Activated naive CD4-positive, alpha-beta T cell (primary cell): Measurements from ENCODE around the gene UBASH3A.

ENCODE experiments used
- DNase-seq, 4 experiments: peaks; one replicate each; lab custom pipeline; 2025; lab: John Stamatoyannopoulos, UW

The UBASH3A gene

GRCh38 chr21:42430521-42430920 is 26.8 kb downstream of the UBASH3A start:
- no peak for DNase-seq

- no peak for DNase-seq
Observed at GRCh38 chr21:42431196-42431595, 27.5 kb downstream of the UBASH3A start.

- DNase-seq: no peak
Observed at GRCh38 chr21:42432695-42433094, 29.0 kb downstream of the UBASH3A start.

- DNase-seq: no peak
Observed at GRCh38 chr21:42433946-42434551, 30.3 kb downstream of the UBASH3A start.

GRCh38 chr21:42434884-42435283 is 31.2 kb downstream of the UBASH3A start:
- DNase-seq: no peak

GRCh38 chr21:42435401-42435800 is 31.7 kb downstream of the UBASH3A start:
- no peak for DNase-seq

- no peak for DNase-seq
Observed at GRCh38 chr21:42435833-42436232, 32.1 kb downstream of the UBASH3A start.

- DNase-seq: no peak
Observed at GRCh38 chr21:42436914-42437313, 33.2 kb downstream of the UBASH3A start.

- no peak for DNase-seq
Observed at GRCh38 chr21:42437786-42438185, 34.1 kb downstream of the UBASH3A start.

GRCh38 chr21:42438316-42439205 is 34.9 kb downstream of the UBASH3A start:
- DNase-seq: no peak

- no peak for DNase-seq
Observed at GRCh38 chr21:42439284-42440186, 35.8 kb downstream of the UBASH3A start.

- no peak for DNase-seq
Observed at GRCh38 chr21:42440187-42440792, 36.6 kb downstream of the UBASH3A start.

- no peak for DNase-seq
Observed at GRCh38 chr21:42441963-42442362, 38.3 kb downstream of the UBASH3A start.

GRCh38 chr21:42443181-42443785 is 39.6 kb downstream of the UBASH3A start:
- DNase-seq: no peak

GRCh38 chr21:42443876-42444744 is 40.4 kb downstream of the UBASH3A start:
- no peak for DNase-seq

- no peak for DNase-seq
Observed at GRCh38 chr21:42444745-42445059, 41.0 kb downstream of the UBASH3A start.

- DNase-seq: no peak
Observed at GRCh38 chr21:42445311-42445710, 41.6 kb downstream of the UBASH3A start.

GRCh38 chr21:42446531-42446930 is 42.8 kb downstream of the UBASH3A start:
- DNase-seq: no peak

GRCh38 chr21:42447182-42447581 is 43.5 kb downstream of the UBASH3A start:
- DNase-seq: no peak

GRCh38 chr21:42447732-42448131 is 44.0 kb downstream of the UBASH3A start:
- no peak for DNase-seq

GRCh38 chr21:42448686-42449085 is 45.0 kb downstream of the UBASH3A start:
- DNase-seq: no peak
